GM19397 (cell line): ENCODE measurements around the gene BLMH.

ENCODE experiments used
- ATAC-seq: cut with Tn5 transposase; IDR thresholded peaks from one replicate; pipeline ENCODE4 v1.9.1; 2021; ENCODE audit warnings: mild to moderate bottlenecking, moderate library complexity; ENCODE audit not compliant: unreplicated experiment

Gene BLMH

DNA sequence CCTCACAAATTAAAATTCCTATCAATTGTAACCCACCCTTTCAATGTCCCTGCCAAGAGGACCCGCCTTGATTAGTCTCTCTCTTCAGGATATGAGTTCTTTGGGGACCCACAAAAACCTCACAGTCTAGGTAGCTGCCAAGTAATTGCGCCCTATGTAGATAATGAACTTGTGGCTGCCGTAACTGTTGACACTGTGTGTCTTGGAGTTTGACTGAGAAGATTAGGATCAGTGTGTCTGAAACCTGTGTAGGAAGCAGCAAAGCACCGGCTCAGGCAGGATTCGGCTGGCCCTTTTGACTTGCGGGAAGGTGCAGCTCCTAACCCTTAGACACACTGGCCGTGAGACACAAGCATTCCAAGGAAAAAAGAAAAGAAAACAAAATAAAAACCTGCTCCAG is 38.4 kb downstream of the BLMH start:
- no peak for ATAC-seq

DNA sequence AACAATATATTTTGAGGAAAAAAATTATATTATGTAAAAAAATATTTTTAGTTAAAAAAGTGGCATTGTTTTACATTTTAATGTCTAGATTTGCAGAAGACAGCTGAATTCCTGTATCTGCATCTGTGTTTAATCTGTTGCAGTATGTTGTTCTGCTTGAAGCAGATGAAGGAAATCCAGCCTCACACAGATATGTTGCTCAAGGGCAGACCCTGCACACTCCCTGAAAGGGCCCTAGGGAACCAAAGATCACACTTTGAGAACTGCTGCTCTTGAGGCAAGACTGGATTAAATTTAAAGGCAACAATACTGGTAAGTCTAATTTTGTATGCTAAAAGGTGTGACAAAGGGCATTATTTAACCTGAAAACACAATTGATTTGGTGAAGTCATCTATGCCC is 39.8 kb downstream of the BLMH start:
- no peak for ATAC-seq

DNA sequence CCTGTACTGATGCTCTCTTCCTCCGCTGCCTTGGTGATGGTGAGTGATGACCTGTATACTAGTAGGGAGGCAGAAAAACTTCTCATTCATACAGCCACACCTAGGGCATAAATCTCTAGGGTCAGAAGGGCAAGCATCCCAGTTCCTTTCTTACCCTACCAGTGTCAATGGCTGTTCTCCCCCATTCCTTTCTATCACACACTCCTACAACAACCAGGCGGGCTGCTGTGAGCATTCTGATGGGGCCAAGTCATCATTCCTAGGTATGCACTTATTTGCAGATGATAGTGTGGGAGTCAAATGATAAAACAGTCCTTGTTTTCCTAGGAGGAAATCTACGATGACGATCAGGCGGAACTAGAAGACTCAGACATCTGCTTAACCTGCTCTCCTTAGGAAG is 42.3 kb downstream of the BLMH start:
- no peak for ATAC-seq

DNA sequence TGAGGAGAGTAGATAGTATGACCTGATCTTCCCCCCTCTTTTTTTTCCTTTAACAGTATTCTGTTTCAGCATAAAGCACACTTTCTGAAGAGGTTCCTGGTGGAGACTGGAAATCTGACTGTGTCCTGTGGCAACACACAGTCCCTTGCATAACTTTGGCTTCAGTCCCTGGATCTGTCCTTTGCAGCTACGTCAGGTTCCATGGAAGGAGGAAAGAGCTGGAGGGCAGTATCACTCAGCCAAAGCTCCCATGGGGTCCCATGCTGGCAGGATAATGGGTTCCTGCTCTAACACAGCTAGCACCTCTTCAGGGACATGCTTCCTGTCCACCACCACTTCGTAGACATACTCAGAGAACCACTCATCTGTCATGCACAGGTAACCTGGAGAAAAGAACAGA is 43.0 kb downstream of the BLMH start:
- no peak for ATAC-seq

DNA sequence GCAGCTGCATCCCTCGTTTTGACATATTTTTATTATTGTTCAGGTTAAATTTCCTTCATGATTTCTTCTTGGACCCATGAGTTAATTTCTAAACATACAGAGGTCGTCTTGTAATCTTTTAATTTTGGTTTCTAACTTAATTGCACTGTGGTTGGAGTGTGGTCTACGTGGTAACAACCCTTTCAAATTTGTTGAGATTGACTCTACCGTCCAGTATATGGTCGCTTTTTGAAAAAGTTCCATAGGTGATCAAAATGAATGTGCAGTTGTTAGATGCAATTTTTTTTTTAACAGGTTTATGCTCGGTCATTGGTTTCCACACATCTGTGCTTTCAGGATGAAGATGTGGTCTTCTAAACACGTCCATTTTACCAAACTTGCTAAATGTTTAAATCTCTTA is 45.3 kb downstream of the BLMH start:
- ATAC-seq: no peak

DNA sequence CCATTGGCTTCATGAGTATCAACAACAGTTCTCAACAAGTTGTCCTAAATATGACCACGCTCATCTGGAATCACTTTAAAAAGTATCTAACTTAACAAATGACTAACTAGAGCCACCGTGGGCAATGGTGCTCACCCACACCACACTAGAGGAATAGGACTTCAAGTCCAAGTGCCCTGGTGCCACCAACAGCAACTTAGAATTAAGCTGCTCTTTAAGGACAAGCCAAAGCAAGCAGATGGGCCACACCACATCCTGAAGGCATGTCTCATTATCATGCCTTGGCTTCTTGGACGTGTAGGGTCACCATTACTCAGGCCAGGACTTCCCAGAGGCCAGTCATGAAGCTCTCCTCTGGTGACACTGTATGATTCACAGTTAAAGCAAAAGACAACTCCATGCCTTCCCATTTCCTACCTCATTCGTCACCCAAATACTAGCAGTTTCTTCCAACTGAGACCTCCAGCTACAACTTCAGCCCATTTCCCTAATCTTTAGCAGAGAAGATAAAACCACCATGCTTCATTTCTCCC is 46.8 kb downstream of the BLMH start:
- no peak for ATAC-seq

DNA sequence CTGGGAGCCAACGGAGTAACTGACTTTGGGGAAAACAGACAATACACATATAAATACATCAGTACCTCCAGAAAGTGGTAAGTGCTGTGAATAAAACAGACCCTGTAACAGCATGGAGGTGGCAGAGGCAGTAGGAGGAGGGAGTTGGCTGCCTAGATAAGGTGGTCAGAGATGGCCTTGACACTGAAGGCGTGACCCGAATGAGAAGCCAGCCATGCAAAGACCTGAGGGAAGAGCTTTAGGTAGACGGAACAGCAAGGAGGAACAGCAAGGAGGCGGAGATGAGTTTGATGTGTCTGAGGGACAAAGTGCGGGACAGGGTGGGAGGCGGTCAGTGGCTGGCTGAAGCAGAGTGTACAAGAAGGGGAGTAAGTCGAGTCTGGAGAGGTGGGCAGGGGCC is 48.2 kb downstream of the BLMH start:
- no peak for ATAC-seq

DNA sequence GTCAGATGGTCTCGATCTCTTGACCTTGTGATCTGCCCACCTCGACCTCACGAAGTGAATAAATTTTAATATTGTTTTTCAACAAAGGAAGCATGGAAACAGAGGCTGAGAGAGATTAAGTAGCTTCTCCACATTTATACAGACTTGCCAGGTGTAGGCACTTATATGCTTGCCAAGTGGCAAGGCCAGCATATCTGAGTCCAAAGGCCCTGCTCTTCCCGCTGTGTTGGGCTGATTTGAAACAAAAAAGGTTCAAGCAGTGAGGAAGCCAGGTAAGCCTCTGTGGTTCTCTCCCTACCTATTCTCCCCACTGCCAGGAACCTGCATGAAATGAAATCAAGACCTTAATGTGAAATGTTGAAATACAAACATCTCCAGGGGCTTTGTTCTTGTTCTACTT is 48.7 kb downstream of the BLMH start:
- no peak for ATAC-seq

DNA sequence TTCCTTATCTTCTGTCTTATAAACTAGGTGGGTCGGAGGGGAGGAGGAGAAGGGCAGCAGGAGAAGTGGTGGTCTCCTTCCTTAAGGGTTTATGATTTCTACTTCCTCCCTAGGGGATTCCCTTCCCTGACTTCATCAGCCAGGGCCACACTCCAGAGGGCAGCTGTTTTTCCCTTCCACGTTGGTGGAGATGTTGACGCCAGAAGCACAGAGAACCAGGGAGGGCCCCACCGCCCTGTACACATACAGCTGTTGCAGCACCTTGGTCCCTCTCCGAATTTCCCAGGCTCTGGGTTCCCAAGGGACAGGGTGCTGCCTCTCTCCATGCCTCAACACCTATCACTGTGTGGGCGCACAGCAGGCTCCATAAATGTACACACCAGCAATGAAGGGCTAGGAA is 50.7 kb downstream of the BLMH start:
- ATAC-seq: no peak

DNA sequence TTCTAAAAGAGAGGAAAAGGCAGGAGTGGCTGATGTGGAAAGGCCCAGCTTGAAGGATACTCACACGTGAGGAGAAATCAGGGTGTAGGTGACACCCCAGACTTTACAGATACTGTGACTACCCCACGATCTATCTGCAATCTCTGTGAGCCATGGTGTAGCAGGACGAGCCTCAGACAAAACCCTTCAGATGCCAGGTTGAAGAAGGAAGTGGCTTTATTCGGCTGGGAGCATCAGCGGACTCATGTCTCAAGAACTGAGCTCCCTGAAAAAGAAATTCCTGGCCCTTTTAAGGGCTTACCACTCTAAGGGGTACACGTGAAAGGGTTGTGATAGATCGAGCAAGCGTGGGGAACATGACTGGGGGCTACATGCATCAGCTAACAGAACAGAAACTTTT is 51.6 kb downstream of the BLMH start:
- no peak for ATAC-seq

DNA sequence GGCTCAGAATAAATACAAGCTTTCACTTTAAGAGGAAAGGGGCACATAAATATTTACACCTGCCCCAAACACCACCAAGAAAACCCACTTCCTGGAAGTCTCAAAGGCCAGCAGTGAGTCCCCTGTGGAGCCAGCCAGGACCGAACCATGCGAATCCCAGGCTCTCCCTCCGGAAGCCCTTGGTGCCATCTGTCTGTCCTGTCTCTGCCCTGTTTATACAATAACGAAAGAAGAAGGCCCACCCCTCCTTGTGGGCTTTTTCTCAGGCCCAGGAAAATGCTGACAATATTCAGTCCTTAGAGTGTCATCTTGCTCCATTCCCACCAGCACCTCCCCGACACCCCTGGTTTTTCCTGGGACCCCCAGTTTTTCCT is 52.7 kb downstream of the BLMH start:
- no peak for ATAC-seq

DNA sequence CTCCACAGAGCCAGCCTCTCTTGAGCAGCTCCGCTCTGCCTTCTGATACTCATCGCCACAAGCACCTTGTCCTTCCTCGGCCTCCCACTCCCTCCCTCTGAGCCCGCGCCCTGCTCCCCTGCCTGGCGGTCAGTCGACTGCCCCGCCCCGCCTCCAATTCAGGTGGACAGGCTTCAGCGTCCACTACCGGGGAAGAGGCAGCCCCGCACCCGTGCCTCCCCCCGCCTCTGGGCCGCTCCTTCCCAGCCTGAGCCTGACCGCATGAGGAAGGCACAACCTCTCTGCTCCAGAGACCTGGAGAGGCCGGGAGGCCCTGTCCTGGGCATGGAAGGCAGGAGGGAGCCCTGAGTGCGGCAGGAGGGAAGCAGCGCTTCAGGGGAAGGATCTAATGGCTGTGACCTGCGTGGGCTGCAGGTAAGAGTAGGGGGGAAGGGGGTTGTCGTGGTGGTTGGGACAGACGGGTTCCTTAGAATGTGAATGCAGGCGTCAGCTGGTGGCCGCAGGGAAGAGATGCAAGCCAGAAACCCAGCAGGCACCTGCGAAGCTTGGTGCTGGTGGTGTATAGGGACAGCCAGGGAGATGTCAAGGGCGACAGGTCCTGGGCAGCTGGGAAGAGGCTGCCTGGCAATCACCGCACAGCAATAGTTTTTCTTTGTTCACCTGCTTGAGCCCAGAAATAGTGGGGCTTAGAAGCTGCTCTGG is 53.2 kb downstream of the BLMH start:
- ATAC-seq: no peak

DNA sequence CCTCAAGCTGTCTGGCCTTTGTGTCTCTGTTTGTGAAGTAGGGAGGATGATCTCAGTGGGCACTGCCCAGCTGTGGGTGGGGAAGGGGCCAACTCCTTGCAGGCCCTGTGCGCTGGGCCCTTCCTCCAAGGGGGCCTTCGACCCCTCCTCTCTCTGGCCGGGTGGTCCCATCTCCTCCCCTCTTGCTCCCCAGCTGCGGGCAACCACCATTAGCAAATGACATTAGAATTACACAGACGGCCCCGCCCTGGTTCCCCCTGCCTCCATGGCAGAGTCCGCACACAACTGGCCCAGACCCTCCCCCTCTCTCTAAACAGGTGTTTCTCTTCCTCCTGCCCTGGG is 53.8 kb downstream of the BLMH start:
- no peak for ATAC-seq

DNA sequence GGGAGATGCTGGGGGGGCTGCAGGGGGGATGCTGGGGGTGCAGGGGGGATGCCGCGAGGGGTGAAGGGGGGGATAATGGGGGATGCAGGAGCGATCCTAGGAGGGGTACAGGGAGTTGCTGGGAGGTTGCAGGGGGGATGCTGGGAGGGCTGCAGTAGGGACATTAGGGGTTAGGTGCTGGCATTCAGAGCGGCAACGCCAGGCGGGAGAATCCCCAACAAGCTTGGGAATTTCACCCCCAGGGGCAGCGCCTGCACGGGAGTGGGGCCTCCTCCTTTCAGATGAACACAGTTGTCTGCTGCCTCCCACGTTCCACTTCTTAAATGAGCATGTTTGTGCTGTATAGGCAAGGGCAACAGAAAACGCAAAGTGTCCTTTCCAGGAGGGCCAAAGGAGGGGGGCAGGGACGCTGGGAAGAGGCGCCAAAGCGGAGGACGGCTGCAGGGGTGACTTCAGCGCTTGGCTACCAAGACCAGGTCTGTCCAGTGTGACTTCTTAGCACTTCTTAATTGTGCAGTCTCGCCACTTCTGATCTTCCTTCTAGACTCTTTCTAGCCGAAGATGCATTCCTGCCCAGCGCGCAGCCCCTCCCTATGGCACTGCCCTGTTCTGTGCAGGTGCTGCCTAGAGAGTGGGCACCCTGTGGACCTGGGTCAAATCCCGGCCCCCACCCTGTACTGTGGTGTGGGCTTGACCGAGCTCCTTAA is 54.3 kb downstream of the BLMH start:
- ATAC-seq: no peak

DNA sequence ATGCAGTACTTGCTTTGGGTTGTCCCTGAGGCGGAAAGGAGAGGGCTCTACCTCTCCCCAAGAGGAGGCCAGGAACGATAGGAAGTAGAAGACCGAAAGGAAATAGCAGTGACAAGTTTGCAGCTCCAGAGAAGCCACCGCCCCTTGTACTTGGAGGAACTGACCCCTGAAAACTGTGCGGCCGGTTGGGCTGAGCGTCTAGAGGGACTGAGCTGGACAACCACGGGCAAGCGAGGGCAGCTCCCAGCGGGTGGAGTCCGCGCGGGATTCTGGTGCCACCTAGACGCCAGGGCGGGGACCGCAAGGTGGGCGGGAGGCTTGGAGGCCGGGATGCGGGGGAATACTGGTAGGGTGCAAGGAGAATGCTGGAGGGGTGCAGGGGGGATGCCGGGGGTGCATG is 55.0 kb downstream of the BLMH start:
- no peak for ATAC-seq

DNA sequence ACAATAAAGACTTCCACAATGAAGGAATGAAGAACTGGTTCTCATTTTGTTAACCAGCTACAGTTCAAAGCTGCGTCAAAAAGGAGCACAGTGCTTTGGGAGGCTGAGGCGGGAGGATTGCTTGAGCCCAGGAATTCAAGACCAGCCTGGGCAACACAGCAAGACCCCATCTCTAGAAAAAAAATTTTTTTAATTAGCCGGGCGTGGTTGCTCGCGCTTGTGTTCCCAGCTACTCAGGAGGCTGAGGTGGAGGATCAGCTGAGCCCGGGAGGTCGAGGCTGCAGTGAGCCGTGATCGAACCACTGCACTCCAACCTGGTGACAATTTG is 55.5 kb downstream of the BLMH start:
- ATAC-seq: no peak

DNA sequence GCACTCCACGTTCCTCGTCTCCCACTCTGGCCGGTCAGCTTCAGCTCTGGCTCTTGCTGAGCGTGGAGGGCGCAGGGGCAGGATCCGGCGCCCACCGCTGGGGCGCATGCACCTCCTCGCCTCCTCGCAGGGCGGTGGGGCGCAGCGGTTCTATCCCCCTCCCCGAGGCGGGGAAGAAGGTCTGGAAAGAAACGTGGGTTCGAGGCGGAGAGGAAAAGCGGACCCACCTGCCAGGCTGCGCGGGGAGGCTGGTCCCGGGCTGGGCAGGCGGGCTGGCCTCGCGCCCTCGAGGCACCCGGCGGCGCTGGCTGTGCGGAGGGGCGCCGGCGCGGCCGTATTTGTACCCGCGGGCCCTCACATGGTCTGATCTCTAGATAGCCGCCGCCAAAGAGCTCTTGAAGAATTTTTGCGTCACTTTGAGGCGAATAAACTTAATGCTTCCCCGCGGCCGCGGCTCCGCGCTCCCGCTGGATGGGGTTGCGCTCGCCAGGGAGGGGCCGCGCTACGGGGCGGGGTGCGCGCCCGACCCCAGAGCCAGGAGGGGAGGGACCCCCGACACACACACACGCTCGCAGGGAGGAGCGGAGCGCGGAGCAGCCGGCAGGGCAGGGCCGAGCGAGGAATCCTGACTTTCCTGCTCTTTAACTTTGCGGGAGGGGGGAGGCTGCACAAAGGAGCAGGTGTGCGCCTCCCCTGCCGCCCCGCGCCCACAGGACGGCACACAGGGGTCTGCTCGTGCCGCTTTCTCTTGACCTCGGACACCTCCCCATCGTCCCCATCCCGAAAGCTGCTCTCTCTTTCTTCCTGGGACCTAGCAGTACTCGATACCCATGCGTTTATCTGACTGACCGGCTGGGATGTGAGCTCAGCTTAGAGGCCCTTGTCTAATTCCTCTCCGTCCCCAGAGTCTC is 56.1 kb downstream of the BLMH start, which contains the start of gene SLC6A4:
SLC6A4 (minus strand) TSS at position 312 of the 911 bp plus-strand sequence. CDS start 13,739 bp downstream, outside the sequence.
- ATAC-seq: peak; percentile 13

DNA sequence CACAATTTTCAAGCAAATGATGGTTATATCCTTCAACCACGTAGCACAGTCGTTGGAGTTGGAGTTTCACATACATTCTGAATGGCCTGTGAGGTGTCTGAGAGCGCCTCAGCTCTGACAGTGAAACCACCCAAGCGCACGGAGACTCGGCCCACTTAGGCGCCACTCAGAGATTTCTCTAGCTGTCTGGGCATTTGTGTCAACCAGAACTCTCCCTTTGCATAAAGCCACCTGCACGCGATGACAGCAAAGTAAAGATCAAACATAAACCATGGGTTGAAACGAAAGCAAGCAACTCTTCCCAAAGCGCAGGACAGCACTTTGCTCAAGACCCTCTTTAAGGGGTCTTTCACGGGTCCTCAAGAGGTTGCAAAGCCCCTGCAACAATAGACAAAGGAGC is 56.8 kb downstream of the BLMH start:
- peak; percentile 73 for ATAC-seq

DNA sequence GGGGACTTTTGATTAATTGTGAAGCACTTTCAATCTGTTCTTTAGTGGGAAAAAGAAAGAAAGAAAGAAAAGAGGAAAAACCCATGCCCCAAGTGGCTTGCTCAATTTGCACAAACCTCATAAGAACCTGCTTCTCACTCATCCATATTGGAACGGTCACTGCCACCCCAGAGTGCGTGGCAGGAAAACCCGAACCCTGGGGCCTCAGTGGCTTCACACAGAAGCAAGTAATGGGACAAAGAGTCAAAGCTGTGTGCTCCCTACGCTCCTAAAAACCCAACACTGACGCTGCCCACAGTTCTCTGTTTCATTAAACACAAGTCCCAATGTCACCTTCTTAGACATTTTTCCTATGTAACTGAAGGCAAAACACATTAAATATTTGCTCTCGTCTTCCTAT is 57.4 kb downstream of the BLMH start:
- no peak for ATAC-seq

DNA sequence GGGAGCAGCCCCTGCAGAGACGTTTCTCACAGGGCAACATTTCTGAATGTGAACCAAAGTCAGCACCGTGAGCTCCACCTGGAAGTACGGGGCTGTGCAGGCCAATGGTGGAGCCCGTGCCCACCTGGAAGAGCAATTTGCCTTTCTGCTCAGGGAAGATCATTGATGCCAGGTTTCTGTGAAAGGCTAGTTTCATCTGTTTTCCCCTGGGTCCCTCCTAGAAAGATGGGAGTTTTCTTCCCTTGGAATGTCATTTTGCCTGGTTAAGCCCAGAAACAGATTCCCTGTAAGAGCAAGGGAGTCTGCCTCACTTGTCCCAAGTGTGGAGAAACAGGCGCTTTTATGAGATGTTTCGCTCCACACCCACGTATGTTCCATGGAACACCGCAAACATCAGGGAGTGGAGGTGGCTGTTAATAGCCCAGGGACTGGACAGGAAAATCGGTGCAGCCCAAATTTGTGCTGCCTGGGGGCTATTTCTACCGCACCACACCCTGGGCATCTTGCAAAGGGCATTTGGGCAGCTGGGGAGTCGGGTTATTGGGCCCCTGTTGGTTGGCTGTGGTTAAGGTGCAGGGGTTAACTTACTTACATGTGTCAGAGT is 58.8 kb downstream of the BLMH start:
- ATAC-seq: no peak
